IPS-NIHi7 (cell line): Measurements from ENCODE around the gene FOXP1.

Experiments
- DNase-seq: peaks from one replicate; pipeline ENCODE4 v3.0.0; 2012; ENCODE audit warnings: mixed read lengths; ENCODE audit errors: extremely low spot score

The FOXP1 gene

GRCh38 chr3:71080517-71081083 lies 502.9 kb downstream of the FOXP1 start:
- DNase-seq = no peak

DNA sequence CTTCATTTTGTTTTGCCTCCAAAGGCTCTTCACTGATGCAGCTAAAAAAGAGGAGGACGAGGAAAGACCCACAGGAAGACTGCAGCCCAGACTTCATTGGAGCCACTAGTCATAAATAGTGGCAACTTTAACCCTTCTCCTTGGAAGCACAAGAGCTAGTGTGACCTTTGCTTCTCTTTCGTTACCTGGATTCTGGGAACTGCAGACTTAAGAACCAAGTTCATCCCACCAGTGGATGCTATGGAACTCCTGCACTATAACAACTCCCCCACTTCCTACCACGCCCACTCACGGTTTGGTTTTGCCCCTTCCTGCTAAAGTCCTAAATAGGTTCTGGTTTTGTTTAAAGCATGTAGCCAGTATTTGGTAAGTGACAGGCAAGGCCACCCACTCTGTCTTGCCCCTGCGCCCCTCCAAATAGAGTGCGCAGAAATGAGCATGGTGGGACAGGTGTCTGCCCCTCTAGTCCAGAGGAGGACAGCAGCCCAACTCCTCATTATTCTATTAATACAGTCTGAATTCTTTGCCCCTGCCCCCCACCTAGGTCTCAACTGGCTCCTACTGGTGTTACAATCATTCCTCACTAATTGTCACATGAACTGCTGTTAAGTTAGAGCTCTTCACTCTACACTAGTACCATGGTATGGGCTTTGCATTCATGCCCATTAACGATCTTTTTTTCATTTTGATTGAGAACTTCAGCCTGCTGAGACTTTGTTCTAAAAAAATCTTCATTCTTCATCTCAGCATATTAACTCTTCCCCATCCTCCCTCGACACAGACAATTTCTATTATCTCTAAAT lies 504.6 kb downstream of the FOXP1 start:
- DNase-seq = no peak

- DNase-seq = no peak
These were observed 505.3 kb downstream of the FOXP1 start for GRCh38 chr3:71078199-71078598.

- no peak for DNase-seq
These were observed 506.5 kb downstream of the FOXP1 start for GRCh38 chr3:71077070-71077469.

DNA sequence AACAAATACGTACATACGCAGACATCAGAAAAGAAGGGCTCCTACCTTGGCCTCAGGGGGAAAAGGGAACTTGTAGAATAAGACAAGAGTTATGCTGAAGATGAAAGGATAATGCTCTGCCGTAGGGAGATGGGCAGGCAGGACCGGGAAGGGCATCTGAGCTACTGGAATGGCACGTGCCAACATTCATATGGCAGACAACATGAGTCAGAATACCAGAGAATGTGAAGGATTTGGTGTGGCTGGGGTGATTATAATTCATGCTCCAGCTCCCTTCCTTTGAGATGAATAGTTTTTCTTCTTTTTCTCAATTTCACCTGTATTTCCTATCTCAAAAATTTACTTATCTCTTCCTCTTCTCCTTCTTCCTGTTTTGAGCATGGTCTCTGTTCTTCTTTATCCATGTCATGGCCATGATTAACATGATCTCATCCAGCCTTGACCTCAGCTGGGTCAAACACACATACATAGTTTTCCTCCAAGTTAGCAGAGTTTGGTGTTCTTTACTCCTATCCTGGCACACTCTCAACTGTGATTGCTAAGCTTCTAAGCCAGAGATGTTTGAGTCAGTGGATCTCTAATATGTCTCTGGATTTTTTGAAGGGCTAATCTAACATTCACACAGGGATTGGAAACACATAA lies 507.0 kb downstream of the FOXP1 start:
- no peak for DNase-seq

DNA sequence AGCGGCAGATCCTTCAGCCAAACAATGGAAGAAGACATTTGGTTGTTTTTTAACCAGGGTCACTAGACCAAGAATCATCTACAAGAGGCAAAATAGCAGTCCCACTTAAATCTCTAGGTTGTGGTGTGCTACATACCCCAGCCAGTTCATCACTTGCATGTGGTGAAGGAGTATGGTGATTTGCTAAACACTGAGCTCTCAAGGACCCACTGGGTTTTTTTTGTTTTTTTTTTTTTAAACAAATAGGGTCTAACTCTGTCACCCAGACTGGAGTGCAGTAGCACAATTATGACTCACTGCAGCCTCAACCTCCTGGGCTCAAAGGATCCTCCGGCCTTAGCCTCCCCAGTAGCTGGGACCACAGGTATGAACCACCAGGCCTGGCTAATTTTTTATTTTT lies 508.0 kb downstream of the FOXP1 start:
- DNase-seq = no peak

DNA sequence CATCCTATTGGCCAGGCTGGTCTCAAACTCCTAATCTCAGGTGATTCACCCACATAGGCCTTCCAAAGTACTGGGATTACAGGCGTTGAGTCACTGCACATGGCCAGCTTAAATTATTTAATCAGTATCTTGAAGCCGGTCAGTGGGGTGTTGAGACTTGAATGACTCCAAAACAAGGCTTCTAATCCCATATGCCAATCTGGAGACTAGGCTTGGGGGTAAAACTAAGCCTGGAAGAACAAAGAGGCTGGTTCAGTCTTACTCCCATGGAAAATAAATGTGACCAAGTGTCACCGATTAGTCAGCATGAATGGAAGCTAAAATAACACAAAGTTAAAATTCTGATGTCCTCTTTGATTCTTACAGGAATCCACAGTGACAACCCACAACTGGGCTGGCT lies 509.1 kb downstream of the FOXP1 start:
- DNase-seq = no peak

- DNase-seq = no peak
These were observed 510.5 kb downstream of the FOXP1 start for GRCh38 chr3:71072986-71073385.

GRCh38 chr3:71072287-71072686 lies 511.2 kb downstream of the FOXP1 start:
- no peak for DNase-seq

DNA sequence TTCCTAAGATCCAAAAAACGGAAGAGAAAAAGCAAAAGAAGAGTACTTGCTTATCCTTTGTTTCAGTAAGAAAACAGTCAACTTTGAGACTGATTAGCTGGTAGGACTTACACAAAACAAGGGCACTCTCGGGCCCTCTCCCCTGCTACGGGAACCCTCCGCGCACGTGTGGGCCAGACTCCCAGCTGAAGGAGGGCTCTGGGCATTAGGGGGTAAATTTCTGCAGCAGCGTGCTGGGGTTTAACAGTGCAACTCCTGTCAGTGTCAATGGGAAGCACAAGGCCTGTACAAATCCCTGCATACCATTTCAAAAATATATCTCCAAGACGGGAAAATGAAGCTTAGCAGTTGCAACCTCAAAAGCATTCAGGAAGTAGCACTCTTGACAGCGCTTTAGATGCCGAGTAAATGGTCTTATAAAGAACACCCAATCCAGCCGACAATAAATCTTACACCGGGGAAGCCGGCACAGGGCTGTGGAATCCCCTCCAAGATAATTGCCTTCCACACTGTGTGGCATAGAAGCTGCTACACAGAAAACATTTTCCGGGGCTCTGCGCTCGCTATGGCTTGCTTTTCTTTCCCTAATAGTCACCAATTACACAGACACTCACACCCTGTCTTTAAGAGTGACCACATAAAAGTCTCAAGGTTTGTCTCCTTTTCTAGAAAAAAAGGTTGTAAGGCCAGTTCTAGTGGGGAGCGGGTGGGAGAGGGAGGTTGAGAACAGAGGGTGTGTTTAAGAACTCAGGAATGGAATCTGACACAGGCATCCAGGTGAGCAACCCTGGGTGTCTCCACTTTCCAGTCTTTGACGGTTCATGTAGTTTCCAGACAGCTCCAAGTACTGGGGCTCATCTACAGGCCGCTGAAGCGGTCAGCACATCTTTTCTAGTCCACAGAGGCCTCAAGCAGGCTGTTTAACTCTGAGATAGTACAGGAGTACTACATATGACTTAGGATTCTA lies 512.7 kb downstream of the FOXP1 start:
- DNase-seq = no peak

DNA sequence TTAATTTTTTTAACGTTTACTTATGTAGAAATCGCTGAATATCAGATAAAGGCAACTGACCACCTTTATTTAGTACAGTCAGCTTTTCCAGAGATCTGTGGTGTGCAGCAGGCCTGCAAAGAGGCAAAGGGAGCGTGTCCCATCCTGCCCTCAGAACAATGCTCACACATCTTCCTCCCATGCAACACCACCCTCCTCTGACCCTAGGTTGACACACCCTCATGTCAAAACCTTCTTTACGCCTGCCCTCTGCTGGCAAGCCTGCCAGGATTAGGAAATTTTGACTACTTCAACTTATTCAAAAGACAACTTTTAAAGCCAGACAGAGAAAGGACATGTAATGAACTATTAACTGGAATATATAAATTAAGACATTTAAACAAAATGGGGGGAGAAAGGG lies 513.7 kb downstream of the FOXP1 start:
- peak; percentile 71 for DNase-seq

- DNase-seq = no peak
These were observed 515.4 kb downstream of the FOXP1 start for GRCh38 chr3:71067977-71068654.

- no peak for DNase-seq
These were observed 516.7 kb downstream of the FOXP1 start for GRCh38 chr3:71066849-71067261.

- no peak for DNase-seq
These were observed 517.2 kb downstream of the FOXP1 start for GRCh38 chr3:71066356-71066755.

GRCh38 chr3:71065764-71066013 lies 517.8 kb downstream of the FOXP1 start:
- DNase-seq = no peak

- DNase-seq = peak; percentile 65
These were observed 518.4 kb downstream of the FOXP1 start for GRCh38 chr3:71064956-71065763.

GRCh38 chr3:71064291-71064955 lies 519.1 kb downstream of the FOXP1 start:
- DNase-seq = peak; percentile 50

DNA sequence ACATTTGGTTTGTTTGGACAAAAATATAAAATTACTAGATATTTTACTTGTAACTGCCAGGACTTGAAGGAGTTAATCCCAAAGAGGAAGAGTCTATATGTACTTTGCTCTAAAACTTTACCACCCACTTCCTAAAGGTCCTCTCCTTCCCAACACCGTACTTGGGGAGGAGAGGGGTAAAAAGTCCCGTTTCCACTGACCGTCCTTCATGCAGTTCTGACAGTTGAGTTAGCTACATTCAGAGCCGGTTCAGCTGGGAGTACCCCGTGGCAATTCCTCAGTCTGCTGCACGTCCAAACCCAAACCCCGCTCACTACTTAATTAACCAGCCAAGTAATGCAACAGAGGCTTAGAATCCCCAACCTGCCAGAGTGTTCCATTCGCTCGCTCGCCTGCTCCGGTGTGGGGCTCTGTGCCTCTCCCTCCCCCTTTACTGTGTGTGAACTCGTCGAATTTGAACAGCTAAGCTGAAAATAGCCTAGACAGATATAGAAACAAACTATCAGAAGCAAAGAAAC lies 519.7 kb downstream of the FOXP1 start:
- DNase-seq = peak; percentile 24

DNA sequence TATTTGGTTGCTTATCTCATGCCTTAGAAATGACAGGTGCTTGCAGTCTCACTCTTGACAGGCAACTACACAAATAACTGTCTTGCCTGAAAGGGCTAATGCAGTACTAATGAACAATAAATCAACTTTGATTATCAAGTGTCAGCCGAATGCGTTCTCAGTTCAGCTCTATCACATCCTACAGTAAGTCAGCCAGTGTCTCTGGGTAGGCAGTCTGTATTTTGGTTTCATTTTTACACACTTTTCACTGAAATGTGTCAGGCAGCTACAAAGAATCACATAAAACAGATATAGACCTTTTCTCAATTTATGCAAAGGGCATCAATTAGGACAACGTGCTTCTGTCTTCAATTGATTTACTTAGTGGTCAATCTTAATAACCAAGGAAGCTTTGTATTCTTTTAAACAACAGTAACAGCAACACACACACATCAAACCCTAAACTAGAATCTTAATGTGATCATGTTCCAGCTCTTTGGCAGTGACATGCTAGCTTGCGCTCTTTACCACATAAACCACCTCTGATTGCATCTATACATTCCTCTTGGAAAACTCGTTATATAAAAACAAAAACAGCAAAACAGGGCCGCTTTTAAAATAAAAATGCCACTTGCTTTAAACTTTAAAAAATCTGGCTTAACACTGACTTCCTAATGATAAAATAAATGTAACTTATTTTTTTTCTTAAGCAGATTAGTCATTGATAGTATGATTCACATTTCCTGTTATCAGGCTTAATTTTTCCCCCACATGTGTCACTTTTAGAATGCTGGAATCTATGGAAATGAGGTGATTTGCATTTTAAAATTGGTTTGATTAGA lies 520.4 kb downstream of the FOXP1 start:
- no peak for DNase-seq
